ENCODE data around the gene NTPCR.

The NTPCR gene

GRCh38 chr1:233033361-233033760 is 83.0 kb downstream of the NTPCR start:
- Histone ChIP-seq H3K9me3 (ENCODE audit: control insufficient read depth, insufficient read depth, low read length) (no peaks in the 10 kb centered on the region), H3K9ac (ENCODE audit: low read depth, low read length) (no peak overlapping the region), H3K4me1 (ENCODE audit: insufficient read depth, low read length) (no peaks in the 10 kb centered on the region), H3K36me3 (ENCODE audit: insufficient read depth, low read length) (no peaks in the 10 kb centered on the region)
